HG02943 (cell line): ENCODE measurements around the gene KIF26A.

Experiments used
- ATAC-seq: cut with Tn5 transposase; IDR thresholded peaks from one replicate; pipeline ENCODE4 v1.9.1; 2021; ENCODE audit warnings: mild to moderate bottlenecking, low read depth, moderate library complexity; ENCODE audit not compliant: unreplicated experiment

Gene KIF26A

DNA sequence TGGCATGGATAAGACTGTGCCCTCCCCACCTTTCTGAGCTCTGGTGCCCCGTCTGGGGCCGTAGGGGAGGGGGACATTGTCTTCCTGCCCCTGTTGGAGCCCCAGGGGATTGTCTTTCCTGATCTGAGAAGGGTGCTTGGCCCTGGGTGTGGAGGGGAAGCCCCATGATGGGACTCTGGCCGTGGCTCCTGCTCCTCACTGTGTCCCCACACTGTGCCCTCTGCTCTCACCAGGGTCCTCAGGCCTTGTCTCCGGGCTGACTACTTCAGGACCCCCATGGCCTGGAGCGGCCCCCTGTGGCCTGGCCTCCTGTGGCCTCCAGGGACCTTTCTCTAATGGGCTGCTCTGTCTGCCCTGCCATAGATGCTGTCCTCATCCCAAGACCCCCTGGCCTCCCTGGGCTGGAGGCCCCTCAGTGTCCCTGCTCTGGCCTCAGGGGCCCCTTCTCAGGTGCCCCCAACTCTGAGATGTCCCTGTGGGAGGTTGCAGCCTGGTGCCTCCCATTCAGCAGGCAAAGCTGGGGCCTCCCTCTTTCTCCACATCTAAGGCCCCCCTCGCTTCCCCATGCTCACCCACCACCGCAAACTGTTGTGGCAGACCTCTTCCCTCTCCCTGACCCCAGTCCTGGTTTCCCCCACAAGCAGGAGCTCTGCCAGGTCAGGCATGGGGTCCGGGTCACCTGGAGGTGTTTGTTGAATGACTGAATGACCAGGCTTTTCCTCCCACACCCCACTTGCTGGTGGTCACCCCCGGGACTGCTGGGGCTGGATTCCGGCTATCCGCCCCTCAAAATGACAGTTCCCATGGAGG lies 4.0 kb downstream of the KIF26A start:
- no peak for ATAC-seq

GRCh38 chr14:104142946-104143470 lies 4.6 kb downstream of the KIF26A start:
- no peak for ATAC-seq

GRCh38 chr14:104143521-104144452 lies 5.4 kb downstream of the KIF26A start:
- no peak for ATAC-seq

- ATAC-seq: no peak
These were observed 6.0 kb downstream of the KIF26A start for GRCh38 chr14:104144453-104144790.

GRCh38 chr14:104144911-104145825 lies 6.8 kb downstream of the KIF26A start:
- no peak for ATAC-seq

DNA sequence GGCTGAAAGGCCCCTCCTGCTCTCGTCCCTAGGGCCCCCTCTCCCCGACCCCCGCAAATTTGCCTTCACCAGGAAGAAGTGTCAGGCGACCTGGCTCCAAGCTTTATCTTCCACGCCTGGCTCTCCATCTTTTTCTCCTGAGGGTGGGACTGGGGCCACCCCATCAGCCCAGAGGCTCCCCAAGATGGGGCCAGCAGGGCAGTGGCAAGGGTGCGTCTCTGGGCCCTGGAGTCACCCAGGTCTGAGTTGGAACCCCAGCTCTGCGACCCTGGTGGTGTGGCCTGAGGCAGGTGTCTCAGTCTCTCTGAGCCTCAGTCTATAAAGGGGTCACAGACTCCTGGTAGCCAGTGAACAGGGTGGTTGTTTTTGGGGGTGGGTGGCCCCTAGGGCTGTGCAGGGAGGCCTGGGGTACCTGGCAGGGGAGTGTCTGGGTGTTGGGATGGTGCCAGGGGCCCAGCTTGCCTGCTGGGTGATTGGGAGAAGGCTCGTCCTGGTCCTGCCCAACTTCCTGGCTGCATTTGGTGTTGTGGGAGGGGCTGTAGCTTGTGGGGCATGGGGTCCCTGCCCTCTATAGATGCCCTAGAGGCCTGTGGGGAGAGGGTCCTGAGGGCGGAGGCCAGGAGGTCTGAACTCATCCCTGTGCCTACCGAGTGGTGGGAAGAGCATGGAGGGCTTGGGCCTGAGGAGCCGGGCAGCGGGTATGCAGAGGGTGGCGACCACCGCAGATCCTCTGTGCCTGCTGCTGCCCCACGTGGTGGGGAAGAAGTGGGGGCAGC lies 7.6 kb downstream of the KIF26A start:
- ATAC-seq: no peak

DNA sequence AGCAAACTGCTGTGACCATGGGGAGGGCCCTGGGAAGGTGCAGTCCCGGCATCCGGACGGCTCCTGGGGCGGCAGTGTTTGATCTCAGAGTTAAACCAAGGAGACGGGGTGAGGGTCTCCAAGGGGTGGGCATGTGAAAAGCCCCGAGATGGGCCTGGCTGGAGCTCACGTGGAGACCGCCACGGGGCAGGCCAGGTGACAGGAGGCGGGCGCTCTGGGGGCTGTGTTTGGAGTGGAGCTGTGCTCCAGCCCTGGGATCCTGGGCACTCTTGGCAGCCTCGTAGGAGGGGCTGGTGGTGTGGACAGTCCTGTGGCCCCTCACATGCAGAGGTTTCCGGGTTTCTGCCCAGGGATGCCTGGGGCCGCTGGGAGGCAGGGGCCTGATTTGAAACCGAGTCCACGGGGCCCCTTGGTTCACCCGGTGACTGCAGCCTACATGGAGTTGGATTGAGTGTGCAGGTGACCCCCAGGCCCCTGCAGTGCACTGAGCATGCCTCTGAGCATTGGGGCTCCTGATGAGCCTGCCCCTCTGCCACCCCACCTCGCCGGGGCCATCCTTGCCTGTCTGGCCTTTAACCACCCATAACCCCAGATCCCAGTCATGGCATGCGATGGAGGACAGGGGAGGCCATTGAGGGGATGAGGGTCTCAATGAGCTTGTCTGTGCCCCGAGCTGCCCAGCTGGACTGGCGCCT lies 8.4 kb downstream of the KIF26A start:
- ATAC-seq: no peak

DNA sequence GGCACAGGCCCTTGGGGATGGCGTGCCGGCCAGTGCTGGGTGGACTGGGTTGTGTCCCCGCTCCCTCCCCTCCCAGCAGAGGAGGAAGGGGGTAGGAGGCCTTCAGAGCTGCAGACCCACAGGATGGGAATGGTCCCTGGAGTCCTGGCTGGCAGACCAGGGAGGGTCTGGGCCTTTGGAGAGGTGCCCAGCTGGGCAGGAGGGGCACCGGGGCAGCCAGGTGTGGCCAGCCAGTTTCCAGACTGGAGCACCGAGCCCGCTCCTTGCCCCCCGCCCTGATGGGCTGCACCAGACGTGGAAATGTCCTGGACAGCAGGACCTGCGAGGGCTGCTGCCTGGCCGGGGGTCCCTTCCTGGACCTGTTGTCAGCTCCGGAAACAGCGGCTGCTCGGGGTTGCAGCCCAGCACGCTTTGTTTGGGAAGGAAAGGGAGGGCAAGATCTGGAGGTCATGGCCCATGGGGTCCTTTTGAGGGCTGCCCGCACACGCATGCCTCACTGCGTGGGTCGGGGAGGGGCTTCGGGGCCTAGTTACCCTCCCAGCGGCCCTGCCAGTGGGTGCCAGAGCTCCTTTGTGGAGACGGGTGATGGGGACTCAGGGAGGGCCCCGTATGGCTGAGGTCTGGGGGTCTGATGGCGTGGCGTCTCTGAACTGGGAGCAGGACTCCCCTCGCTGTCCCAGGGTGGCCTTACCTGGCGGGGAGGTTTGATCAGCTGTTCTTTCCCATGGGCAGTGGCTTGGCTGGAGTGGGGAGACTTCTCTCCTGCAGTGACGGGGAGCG lies 9.1 kb downstream of the KIF26A start:
- ATAC-seq: no peak

DNA sequence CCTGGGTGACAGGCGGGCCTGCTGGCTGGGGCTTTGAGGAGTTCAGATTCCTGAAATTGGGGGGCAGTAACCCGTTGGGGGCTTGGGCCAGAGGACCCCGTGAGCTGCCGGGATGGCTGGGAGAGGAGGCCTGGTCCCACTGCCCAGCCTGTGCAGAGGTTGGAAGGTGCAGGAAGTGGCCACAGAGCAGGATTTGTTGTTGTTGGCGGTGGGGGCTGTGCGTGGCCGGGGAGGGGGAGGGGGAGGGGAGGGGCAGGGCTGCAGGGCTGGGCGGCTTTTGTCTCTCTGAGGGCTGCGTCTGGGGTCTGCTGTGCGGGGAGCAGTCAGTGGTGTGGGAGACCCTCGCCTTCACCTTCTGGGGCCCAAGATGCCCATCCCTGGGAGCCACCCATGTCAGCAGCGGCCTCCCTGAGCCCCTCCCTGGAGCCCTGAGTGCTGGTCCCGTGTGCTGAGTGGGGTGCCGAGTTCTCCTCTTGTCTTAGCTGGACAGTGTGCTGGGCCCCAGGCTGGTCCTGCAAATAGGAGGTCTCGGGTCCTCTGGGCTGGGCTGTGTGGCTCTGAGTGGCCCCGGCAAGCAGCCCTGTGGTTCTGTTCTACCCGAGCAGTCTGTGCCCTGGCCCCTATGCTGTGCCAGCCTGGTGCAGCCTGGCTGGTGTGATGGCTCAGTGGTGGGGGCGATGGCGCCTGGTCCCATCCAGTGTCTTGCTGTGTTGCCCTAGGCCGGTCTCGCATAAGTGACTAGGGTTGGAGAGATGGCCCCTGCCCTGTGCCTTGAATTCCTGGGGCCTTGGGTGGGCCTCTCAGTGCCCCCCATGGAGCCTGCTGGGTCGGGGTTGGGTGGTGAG lies 10.3 kb downstream of the KIF26A start:
- no peak for ATAC-seq

- no peak for ATAC-seq
These were observed 10.8 kb downstream of the KIF26A start for GRCh38 chr14:104149278-104149595.

DNA sequence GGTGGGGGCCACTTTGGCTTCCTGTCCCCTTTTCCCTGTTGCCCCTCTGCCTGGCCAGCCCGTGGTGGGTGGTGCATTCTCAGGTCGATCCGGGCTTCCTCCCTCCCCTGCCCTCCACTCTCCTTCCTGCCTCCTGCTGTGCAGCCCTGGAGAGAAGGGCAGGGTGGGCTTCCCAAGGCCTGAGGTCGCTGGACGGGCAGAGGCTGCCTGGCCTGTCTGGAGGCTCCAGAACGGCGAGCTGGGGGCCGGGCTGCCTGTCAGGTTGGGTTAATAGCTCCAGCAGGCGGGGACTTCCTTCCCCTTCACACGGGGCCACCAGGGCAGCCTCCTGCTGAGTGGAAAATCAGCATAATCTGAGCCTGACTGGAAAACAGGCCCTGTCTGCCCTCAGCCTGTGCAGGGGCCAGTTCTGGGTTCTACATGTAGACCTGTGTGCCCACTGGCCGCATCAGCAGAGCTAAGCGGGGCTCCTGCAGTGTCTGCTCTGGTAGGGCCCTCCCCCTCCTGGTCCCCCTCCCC lies 11.3 kb downstream of the KIF26A start:
- no peak for ATAC-seq

- ATAC-seq: no peak
These were observed 12.0 kb downstream of the KIF26A start for GRCh38 chr14:104150136-104151025.

DNA sequence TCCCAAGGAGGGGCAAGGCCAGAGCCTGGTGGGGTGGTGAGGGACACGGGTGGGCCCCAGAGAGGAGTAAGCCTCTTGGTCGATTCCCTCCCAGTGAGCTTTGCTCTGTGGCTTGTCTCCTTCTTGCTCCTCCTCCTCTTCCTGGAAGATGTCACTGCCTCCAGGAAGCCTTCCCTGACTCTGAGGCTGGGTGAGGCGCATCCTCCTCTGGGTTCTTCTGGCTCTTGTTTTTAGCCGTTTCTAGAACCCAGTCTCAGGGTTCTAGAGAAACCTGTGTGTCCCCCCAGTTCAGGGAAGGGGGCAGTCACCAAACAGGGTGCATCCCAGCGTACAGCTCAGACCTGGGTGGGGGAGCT lies 12.6 kb downstream of the KIF26A start:
- no peak for ATAC-seq

- ATAC-seq: no peak
These were observed 13.3 kb downstream of the KIF26A start for GRCh38 chr14:104151566-104152245.

GRCh38 chr14:104152246-104152575 lies 13.8 kb downstream of the KIF26A start:
- ATAC-seq: no peak
